ENCODE data around the gene MAP3K8. TPM values are rescaled to one million over a fixed set of nuclear protein-coding genes. Genes with fewer than 3 reads are reported as not detected.

Gene MAP3K8
- total and polyA plus RNA-seq, 9 of the 15 experiments (the other 6 are each of a cell fraction or from before 2014, with no cell fraction given) = 6.9 to 23.6 (median 13.6) TPM

DNA sequence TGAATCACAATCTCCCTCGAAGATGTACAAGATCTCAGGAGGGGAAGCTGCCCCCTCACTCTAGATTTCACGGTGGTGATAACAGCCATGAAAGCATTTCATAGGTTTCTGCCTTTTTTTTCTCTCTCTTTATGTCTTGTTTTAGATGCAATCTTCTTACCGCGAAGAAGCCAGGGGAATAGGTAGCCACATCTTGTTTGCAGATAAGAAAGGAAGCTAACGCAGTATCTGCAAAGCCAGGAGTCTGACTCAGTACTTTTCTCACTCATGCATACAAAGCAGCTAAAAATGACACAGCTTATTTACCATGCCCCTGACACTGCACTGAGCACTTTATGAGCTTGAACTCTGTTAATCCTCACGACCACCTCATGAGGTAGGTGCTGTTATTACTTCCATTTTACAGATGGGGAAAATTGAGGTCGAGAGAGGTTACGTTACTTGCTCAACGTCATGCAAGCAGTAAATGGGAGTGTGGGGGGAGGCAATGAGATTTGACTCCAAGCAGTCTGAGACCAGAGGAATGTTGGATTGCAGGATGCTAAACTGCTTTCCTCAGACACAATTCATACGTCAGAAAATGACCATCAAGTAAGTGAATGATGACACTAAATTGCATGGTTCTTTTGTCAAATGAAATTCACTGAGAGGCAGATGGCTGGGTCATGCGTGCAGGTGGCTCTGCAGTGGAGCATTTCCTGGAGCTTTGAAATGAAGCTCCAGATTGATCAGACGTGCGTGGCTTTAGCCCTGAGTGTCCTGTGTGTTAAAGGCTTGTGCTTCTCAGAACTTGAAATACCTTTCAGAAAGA, 3.3 kb downstream of the MAP3K8 start (continued):
- TF ChIP-seq ZNF239 (CRISPR knock-in tag; IDR thresholded peaks at IDR 0.05) (no peak), PRMT5 (CRISPR knock-in tag; IDR thresholded peaks at IDR 0.05) (no peak), CBX3 (IDR thresholded peaks at IDR 0.05; ENCODE audit: borderline replicate concordance in 1 of 2, low read length in 2 of 2) (peak in 1 of 2 experiments; percentile 82; a peak in 2 of 3 replicates), KDM5B (IDR thresholded peaks at IDR 0.05; ENCODE audit: insufficient replicate concordance, low read depth, low read length) (no peak), ARID2 (IDR thresholded peaks at IDR 0.05) (no peak), ILK (tag; IDR thresholded peaks at IDR 0.05; ENCODE audit: borderline replicate concordance, low read depth) (no peak), SRSF3 (IDR thresholded peaks at IDR 0.05; ENCODE audit: insufficient read depth, low read length) (no peak), BRD9 (IDR thresholded peaks at IDR 0.05; ENCODE audit: low read depth, partially characterized antibody) (peak; percentile 70), ZNF347 (CRISPR knock-in tag; IDR thresholded peaks at IDR 0.05; ENCODE audit: low read depth) (no peak), DPF2 (IDR thresholded peaks at IDR 0.05) (peak; percentile 100), KDM1A (IDR thresholded peaks at IDR 0.05) (peak; percentile 96), ZNF717 (CRISPR knock-in tag; IDR thresholded peaks at IDR 0.05) (no peak)
- TF ChIP-seq, protein P1, sequence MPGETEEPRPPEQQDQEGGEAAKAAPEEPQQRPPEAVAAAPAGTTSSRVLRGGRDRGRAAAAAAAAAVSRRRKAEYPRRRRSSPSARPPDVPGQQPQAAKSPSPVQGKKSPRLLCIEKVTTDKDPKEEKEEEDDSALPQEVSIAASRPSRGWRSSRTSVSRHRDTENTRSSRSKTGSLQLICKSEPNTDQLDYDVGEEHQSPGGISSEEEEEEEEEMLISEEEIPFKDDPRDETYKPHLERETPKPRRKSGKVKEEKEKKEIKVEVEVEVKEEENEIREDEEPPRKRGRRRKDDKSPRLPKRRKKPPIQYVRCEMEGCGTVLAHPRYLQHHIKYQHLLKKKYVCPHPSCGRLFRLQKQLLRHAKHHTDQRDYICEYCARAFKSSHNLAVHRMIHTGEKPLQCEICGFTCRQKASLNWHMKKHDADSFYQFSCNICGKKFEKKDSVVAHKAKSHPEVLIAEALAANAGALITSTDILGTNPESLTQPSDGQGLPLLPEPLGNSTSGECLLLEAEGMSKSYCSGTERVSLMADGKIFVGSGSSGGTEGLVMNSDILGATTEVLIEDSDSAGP (CRISPR knock-in tag; IDR thresholded peaks at IDR 0.05) = no peak
- TF ChIP-seq, protein P2, sequence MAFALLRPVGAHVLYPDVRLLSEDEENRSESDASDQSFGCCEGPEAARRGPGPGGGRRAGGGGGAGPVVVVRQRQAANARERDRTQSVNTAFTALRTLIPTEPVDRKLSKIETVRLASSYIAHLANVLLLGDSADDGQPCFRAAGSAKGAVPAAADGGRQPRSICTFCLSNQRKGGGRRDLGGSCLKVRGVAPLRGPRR (CRISPR knock-in tag; IDR thresholded peaks at IDR 0.05) = no peak
- TF ChIP-seq, protein P3, sequence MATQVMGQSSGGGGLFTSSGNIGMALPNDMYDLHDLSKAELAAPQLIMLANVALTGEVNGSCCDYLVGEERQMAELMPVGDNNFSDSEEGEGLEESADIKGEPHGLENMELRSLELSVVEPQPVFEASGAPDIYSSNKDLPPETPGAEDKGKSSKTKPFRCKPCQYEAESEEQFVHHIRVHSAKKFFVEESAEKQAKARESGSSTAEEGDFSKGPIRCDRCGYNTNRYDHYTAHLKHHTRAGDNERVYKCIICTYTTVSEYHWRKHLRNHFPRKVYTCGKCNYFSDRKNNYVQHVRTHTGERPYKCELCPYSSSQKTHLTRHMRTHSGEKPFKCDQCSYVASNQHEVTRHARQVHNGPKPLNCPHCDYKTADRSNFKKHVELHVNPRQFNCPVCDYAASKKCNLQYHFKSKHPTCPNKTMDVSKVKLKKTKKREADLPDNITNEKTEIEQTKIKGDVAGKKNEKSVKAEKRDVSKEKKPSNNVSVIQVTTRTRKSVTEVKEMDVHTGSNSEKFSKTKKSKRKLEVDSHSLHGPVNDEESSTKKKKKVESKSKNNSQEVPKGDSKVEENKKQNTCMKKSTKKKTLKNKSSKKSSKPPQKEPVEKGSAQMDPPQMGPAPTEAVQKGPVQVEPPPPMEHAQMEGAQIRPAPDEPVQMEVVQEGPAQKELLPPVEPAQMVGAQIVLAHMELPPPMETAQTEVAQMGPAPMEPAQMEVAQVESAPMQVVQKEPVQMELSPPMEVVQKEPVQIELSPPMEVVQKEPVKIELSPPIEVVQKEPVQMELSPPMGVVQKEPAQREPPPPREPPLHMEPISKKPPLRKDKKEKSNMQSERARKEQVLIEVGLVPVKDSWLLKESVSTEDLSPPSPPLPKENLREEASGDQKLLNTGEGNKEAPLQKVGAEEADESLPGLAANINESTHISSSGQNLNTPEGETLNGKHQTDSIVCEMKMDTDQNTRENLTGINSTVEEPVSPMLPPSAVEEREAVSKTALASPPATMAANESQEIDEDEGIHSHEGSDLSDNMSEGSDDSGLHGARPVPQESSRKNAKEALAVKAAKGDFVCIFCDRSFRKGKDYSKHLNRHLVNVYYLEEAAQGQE (IDR thresholded peaks at IDR 0.05; ENCODE audit: borderline replicate concordance) = peak; percentile 43; the same call in 1 of the 2 replicates
- TF ChIP-seq, protein P3 (CRISPR knock-in tag; IDR thresholded peaks at IDR 0.05; ENCODE audit: low read depth) = no peak
- TF ChIP-seq, protein P4, sequence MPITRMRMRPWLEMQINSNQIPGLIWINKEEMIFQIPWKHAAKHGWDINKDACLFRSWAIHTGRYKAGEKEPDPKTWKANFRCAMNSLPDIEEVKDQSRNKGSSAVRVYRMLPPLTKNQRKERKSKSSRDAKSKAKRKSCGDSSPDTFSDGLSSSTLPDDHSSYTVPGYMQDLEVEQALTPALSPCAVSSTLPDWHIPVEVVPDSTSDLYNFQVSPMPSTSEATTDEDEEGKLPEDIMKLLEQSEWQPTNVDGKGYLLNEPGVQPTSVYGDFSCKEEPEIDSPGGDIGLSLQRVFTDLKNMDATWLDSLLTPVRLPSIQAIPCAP (CRISPR knock-in tag; IDR thresholded peaks at IDR 0.05; ENCODE audit: borderline replicate concordance) = no peak
